Hematopoietic multipotent progenitor cell treated with erythropoietin and hydrocortisone succinate and interleukin-3 and kit ligand, for 8 days (in vitro differentiated cells): ENCODE data around the gene PLPP3.

Experiments
- DNase-seq: peaks from one replicate; pipeline ENCODE4 v3.0.0-alpha.2; 2015

Gene PLPP3

DNA sequence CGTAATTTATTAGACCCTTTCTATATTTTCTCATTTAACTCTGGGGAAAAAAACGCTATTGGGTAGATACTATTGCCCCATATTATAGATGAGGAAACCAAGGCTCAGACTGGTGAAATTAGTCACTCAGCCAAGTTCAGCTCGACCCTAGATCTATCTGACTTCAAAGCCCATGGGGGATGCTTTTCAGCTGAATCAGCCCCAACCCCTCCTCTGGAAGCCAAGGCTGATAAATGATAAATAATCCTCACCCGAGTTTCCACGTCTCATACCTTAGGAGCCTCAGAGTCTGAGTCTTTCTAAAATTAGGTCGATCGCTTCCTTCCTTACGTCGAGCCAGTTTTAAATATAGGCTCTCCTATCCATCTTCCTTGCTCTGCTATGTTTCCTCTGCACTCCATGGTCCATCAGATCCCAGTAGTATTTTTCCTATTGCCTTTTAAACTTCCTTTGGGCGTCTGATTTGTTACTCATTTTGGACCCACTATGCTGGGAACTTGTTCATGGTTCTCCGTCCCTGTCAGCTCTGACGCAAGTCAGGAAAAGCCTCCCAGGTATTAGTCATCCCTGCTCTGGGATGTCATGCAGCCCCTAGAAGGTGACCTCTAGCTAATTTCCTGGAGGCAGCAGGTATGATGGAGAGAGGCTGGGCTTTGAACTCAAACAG is 122.8 kb downstream of the PLPP3 start:
- DNase-seq: no peak

DNA sequence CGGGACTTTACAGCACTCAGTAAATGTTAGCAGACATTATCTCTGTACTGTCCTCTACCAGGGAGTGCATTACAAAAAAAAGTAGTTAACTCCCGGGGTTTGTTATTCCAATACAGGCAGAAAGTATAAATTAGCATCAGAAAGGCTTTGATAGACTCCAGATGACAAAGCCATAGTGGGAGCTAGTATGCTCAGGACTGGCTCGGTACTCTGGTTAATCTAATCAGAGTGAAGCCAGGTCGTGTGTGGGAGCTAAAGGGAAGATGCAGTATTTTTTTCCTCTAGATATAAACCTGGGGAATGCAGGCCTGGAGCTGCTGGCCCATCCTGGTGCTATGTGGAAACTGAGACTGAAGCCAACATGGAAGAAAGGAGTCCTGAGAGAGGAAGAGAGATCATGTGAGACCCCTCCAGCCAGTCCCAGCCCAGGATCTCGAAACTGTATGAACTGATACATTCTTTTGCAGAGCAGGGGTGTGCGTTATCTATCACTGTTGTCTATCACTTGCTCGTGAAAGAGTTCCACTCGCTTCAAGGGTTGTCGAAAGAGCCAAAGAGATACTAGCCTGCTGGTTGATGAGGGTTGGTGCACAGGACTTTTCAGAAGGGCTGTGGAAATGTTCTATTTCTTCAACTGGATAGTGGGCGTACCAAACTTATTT is 125.8 kb downstream of the PLPP3 start:
- DNase-seq: no peak

DNA sequence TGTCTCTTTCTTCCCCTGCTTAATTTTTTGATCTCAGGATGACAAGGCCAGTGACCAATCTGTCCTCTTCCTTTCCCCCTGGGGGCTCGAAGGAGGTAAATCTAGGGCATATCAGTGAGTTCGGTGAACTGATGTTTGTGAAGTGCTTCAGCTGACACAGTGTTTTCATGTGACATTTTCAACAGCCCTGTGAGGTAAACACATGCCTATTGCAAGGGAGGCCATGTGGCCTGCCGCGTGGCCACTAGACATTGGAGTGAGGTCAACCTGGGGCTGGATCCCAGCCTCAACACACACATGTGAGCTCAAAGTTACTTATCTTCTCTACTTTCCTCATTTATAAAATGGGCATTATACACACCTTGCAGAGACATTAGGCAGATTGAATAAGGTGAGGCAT is 126.3 kb downstream of the PLPP3 start:
- no peak for DNase-seq

DNA sequence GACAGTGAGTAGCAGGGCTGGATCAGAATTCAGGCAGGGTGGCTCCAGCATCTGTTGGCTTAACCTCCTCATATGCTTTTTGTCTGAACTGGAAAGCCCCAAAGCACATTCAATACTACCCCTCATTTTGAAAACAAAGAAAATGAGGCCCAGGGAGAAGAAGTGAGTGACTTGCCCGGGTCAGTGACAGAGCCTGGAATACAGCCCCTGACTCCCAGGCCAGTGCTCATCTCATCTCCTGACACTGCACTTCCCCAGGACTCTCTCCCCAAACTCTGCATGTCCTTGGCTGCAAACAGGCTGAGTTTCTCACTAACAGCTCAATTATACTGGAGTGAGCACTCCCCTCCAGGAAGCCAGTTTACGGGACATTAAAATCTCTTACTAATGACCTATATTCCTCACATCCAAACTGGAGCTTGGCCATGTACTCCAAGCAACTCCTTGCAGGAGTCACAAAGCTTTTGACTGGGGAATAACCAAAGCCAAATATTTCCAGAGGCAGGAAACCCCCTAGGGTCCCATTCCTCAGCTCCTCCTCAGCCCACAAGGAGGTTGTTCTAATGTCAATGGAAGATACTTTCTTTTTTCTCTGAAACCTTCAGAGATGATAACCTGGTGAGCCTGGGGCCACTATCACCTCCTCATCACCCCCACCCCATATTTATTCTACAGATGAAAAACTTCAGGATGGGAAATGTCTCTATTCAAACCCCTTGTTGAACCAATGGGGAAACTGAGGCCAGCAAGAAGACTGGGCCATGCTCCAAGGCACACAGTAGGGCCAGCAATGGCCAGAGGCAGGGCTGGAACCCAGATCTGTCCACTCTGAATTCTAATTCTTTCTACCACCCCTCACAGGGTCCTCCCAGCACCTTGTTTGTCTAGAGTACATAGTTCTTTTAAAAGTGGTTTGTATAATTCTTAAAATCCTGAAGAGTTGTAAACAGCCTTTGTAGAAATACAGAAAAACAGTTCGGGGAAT is 127.0 kb downstream of the PLPP3 start:
- no peak for DNase-seq

DNA sequence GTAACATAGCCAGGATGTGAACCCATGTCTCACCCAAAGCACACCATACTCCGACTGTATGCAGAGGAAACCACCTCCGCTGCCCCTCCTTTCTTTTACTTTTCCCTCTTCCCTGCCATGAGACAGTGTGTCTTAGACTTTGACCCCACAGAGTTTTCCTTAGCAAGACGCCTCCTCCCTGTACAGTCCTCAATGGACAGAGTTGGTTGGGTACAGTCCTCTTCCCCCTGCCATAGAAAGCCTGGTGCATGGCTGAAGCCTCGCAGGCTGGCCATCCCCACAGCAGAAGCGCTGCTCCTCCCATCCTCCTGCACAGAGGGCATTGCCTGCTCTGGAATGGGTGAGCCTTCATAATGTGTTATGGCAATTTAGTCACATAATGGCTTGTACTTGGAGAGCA is 127.9 kb downstream of the PLPP3 start:
- no peak for DNase-seq

DNA sequence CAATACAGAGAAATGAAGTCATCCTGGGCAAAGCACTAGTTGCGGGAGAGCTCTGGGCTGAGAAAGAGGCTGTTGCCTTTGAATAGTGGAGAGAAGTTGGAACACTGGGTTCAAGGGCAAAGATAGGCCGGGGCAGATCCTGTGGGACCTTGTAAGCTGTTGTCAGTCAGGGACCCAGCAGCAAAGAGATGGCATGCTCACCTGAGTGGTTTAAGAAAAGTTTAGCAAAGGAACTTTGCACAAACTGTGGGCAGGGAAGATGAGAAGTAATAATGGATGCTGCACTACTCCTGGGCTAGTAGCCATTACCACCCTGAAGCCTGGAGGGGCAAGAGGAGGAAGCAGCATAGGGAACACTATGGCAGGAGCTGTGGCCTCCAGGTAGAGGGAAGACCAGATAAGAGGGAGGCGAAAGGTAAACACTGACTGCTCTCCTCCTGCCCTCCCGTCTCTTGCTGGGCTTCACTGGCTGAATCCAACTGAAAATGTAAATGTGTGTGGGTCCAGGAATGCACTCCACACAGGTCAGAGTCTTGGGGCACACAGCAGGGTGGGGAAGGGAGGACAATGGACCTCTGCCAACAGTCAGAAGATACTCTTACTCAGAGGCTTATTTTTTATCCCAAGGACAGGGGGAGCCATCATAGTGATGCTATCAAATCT is 129.2 kb downstream of the PLPP3 start:
- DNase-seq: no peak

DNA sequence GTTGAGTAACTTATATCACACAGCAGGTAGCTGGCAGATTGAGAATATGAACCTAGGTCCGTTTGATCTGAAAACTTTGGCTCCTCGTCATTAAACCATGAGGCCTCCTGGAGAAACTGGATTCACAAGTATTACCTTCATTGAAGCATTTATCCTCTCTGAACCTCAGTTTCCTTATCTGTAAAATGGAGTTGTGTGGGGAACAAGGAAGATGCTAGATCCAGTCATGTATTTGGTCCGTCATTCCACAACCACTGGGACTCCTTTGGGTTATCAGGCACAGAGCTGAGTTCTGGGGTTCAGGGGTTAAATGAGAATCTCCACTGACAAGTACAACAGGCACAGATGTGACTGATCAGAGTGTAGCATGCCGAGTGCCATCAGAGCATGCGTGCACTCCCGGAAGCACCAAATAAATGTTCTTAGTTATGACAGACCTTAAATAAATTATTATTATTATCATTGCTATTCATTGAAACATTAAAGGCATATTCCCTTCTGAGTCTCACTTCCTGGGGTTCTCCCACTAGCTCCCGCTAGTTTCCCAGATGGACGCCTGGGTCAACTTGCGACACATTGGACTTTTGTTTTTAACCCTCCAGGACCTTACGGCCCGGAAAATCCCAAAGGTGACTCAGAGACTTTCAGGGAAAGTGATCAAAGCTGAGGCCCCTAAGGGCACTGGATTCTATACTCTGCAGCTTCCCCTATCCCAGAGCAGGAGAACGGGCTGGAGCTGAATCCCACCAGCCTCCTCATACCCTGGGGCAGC is 130.6 kb downstream of the PLPP3 start:
- no peak for DNase-seq

DNA sequence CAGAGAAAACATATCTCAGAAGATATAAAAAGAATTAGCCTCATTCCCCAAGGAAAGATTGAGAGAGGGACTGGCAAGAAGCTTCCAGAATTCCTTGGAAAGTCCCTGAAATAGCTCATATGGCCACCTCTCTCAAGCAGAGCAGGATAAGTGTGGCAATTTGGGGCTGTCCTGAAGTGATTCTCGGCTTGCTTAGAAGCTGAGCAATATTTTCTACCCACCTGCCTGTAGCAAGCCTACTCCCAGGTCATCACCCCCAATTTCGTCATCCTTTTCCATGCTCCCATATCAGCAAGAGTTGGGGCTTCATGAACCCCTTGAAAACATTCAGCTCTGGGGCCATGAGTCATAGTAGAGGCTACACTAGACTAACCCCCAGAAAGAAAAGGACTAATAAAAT is 131.5 kb downstream of the PLPP3 start:
- DNase-seq: no peak

DNA sequence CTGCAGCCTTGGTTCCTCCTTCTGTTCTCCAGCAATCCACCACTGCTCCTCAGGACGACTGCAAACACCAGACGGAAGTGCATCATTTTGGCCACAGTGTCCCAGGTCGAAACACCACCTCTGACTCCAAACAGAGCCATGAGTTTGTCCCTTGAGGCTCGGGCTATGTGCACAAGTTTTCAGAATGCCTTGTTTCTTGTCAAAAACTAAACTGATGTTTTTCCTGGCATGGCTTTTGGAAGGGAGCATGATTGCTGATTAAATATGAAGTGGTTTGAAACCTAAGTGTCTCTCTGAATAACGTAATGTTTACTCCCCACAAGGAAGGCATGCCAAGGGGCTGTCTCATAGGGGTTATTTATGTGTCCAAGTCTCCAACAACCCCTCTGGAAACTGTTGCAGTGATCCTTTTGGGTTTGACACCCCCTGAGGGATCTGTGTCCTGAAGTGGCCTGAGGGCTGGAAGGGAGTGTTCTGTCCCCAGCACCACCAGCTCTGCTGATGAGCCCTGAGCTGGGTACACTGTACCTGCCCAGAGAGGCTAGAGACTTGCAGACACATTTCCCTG is 132.7 kb downstream of the PLPP3 start:
- DNase-seq: no peak

DNA sequence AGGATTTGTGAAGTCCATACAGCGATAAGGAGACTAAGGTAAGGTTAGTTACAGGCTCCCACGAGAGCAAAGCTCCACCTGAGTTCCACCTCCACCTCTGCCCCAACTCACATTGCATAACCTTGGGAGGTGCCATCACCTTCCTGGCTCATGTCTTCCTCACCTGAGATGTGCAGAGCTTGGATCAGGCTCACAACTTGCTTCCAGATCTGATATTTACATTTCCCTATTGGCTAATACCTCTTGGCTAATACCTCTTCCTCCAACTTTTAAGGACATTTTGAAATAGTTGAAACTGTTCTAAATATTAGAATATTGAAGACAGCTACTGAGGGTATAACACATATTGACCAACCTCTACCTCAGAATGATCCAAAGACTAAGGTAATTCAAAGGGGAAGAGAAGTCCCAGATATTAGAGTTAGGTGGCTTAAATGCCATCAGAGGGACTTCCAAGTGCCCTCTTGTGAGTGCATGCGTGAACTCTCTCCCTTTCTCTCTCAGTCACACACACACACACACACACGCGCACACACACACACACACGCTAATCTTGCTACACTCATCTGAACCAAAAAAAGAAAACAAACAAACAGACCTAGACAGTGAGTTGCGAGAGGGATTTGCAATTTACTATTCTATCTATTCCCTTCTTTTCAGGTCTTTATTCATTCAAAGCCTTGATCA is 134.3 kb downstream of the PLPP3 start:
- DNase-seq: no peak
